SK-N-MC (cell line): ENCODE results near the gene CDH4.

Experiments
- DNase-seq: peaks from one replicate; pipeline ENCODE4 v3.0.0-alpha.2; 2011; ENCODE audit warnings: low read depth, low spot score
- H3K27ac ChIP-seq: fragments of 200-600 bp; sonication (generic); 2 replicates; pipeline ENCODE4 v1.5.1; 2016; ENCODE audit warnings: mixed run types
- H3K36me3 ChIP-seq: fragments of 200-600 bp; sonication (generic); 2 replicates; pipeline ENCODE4 v1.6.1; 2017; ENCODE audit warnings: antibody characterized with exemption, low read length, mixed read lengths; ENCODE audit not compliant: insufficient read depth
- H3K4me3 ChIP-seq: fragments of 200-600 bp; sonication (generic); 2 replicates; pipeline ENCODE4 v1.5.1; 2016
- H3K9ac ChIP-seq: fragments of 200-600 bp; sonication (generic); 2 replicates; pipeline ENCODE4 v1.8.0; 2017; ENCODE audit warnings: mixed run types, mixed read lengths; ENCODE audit not compliant: insufficient read length
- H3K9me3 ChIP-seq: fragments of 200-600 bp; sonication (generic); 2 replicates; pipeline ENCODE4 v1.6.1; 2017; ENCODE audit warnings: low read depth, mild to moderate bottlenecking, antibody characterized with exemption, low read length, moderate library complexity, mixed read lengths
- EZH2 ChIP-seq: fragments of 200-600 bp; sonication (generic); IDR thresholded peaks from one replicate; pipeline ENCODE4 v1.6.1; 2017; ENCODE audit warnings: antibody characterized with exemption
- FOXP2 ChIP-seq: optimal IDR thresholded peaks from 2 replicates; pipeline ENCODE3; 2011; ENCODE audit warnings: mild to moderate bottlenecking, moderate library complexity; ENCODE audit not compliant: insufficient read depth; ENCODE audit errors: extremely low read length, control extremely low read depth
- POLR2AphosphoS5 ChIP-seq: IDR thresholded peaks from 2 replicates; pipeline ENCODE4 v1.6.1; 2012; ENCODE audit warnings: mild to moderate bottlenecking, low read depth, low read length, borderline replicate concordance

Gene CDH4

GRCh38 chr20:61251529-61252393 lies at the start of gene CDH4:
TSS of gene CDH4 (plus strand) at chr20:61252261.
- Histone ChIP-seq H3K9ac (peak within 1 kb of the TSS; percentile 60), H3K9me3 (no peaks in the 10 kb centered on the region), H3K27ac (no peak within 1 kb of the TSS), H3K4me3 (peak within 1 kb of the TSS; percentile 79), H3K36me3 (no peaks in the 10 kb centered on the region)
- TF ChIP-seq EZH2 (no peak), POLR2AphosphoS5 (no peak), FOXP2 (no peak)
- DNase-seq, result no peak

GRCh38 chr20:61203320-61203719 lies 48.7 kb upstream of the CDH4 start:
- TF ChIP-seq FOXP2, result no peak
- no peak for TF ChIP-seq POLR2AphosphoS5
- no peak for TF ChIP-seq EZH2

GRCh38 chr20:61204206-61204605 lies 47.9 kb upstream of the CDH4 start:
- Histone ChIP-seq H3K9ac (no peak overlapping the region), H3K9me3 (no peaks in the 10 kb centered on the region), H3K4me3 (no peak overlapping the region), H3K36me3 (no peaks in the 10 kb centered on the region), H3K27ac (no peak overlapping the region)
- no peak for DNase-seq
- TF ChIP-seq FOXP2 (no peak), POLR2AphosphoS5 (no peak), EZH2 (no peak)

More at GRCh38 chr20:61203320-61203719, 48.7 kb upstream of the CDH4 start:
- Histone ChIP-seq H3K27ac (no peak overlapping the region), H3K9me3 (no peaks in the 10 kb centered on the region), H3K36me3 (no peaks in the 10 kb centered on the region), H3K9ac (no peak overlapping the region), H3K4me3 (no peak overlapping the region)
- no peak for DNase-seq

- Histone ChIP-seq H3K27ac (no peak overlapping the region), H3K36me3 (no peaks in the 10 kb centered on the region), H3K9me3 (no peaks in the 10 kb centered on the region), H3K4me3 (no peak overlapping the region), H3K9ac (no peak overlapping the region)
- TF ChIP-seq EZH2 (no peak), FOXP2 (no peak), POLR2AphosphoS5 (no peak)
- no peak for DNase-seq
These were observed 46.3 kb upstream of the CDH4 start for GRCh38 chr20:61205769-61206168.

GRCh38 chr20:61210862-61211261 lies 41.2 kb upstream of the CDH4 start:
- Histone ChIP-seq H3K36me3 (no peaks in the 10 kb centered on the region), H3K4me3 (no peak overlapping the region), H3K9me3 (no peaks in the 10 kb centered on the region), H3K9ac (no peak overlapping the region), H3K27ac (no peak overlapping the region)
- TF ChIP-seq EZH2, result no peak
- no peak for TF ChIP-seq FOXP2
- TF ChIP-seq POLR2AphosphoS5, result no peak
- DNase-seq, result no peak

- Histone ChIP-seq H3K9me3 (no peaks in the 10 kb centered on the region), H3K36me3 (no peaks in the 10 kb centered on the region), H3K9ac (no peak overlapping the region), H3K4me3 (no peak overlapping the region), H3K27ac (no peak overlapping the region)
- TF ChIP-seq EZH2 (no peak), POLR2AphosphoS5 (no peak), FOXP2 (no peak)
- no peak for DNase-seq
These were observed 34.2 kb upstream of the CDH4 start for GRCh38 chr20:61217848-61218247.

GRCh38 chr20:61219021-61219431 lies 33.0 kb upstream of the CDH4 start:
- no peaks in the 10 kb centered on the region for H3K36me3 ChIP-seq
- no peak overlapping the region for H3K9ac ChIP-seq
- no peak for DNase-seq
- H3K9me3 ChIP-seq, result no peaks in the 10 kb centered on the region
- H3K27ac ChIP-seq, result no peak overlapping the region
- no peak overlapping the region for H3K4me3 ChIP-seq
- TF ChIP-seq EZH2 (no peak), POLR2AphosphoS5 (no peak), FOXP2 (no peak)

- TF ChIP-seq FOXP2, result no peak
- TF ChIP-seq POLR2AphosphoS5, result no peak
- TF ChIP-seq EZH2, result no peak
- Histone ChIP-seq H3K9me3 (no peaks in the 10 kb centered on the region), H3K9ac (no peak overlapping the region), H3K4me3 (no peak overlapping the region), H3K27ac (no peak overlapping the region), H3K36me3 (no peaks in the 10 kb centered on the region)
- DNase-seq, result no peak
These were observed 31.9 kb upstream of the CDH4 start for GRCh38 chr20:61220131-61220530.

GRCh38 chr20:61220626-61221325 lies 31.3 kb upstream of the CDH4 start:
- no peaks in the 10 kb centered on the region for H3K36me3 ChIP-seq
- no peaks in the 10 kb centered on the region for H3K9me3 ChIP-seq
- DNase-seq, result no peak
- no peak overlapping the region for H3K4me3 ChIP-seq
- H3K9ac ChIP-seq, result no peak overlapping the region
- H3K27ac ChIP-seq, result no peak overlapping the region
- TF ChIP-seq EZH2 (no peak), POLR2AphosphoS5 (no peak), FOXP2 (no peak)
